Measurements from ENCODE around the gene EVC. TPM values are rescaled to one million over a fixed set of nuclear protein-coding genes. Genes with fewer than 3 reads are reported as not detected.

The EVC gene
- total RNA-seq, 1 experiment from 2014 or later = not detected

GRCh38 chr4:5798946-5799345 is 87.9 kb downstream of the EVC start:
- Mint-ChIP-seq H3K27ac (ENCODE audit: unreplicated experiment) (no peak overlapping the region), H3K4me1 (ENCODE audit: low read depth, unreplicated experiment) (no peaks in the 10 kb centered on the region), H3K9me3 (ENCODE audit: unreplicated experiment) (no peaks in the 10 kb centered on the region), H3K27me3 (ENCODE audit: insufficient read depth, unreplicated experiment) (peaks cover 3% of the 10 kb centered on the region), H3K36me3 (ENCODE audit: insufficient read depth, unreplicated experiment) (no peaks in the 10 kb centered on the region), H3K4me3 (ENCODE audit: unreplicated experiment) (no peak overlapping the region)
- no peak for DNase-seq
- Histone ChIP-seq H3K4me1 (no peaks in the 10 kb centered on the region), H3K4me3 (ENCODE audit: low read depth, low read length) (no peak overlapping the region), H3K36me3 (ENCODE audit: control insufficient read depth, insufficient read depth, low read length) (no peaks in the 10 kb centered on the region), H3K27me3 (replicated peaks; ENCODE audit: control insufficient read depth, insufficient read depth, low read length) (no peaks in the 10 kb centered on the region), H3K9me3 (0 out of 2 replicates have a peak, but pooled peaks cover 3% of the 10 kb centered on the region)
- intact Hi-C loops (cut with micrococcal nuclease; ENCODE audit: unreplicated experiment) = no loop called here
- CTCF ChIA-PET = interaction anchor here (1.6 kb wide), 1 partner anchor 14 kb away, joined by 4 read pairs; no protein-coding TSS in a partner anchor
- no TSS peak for BruUV-seq (replicated peaks)
- POLR2A ChIA-PET = no interaction called here
- TF ChIP-seq CTCF (IDR thresholded peaks at IDR 0.05; ENCODE audit: insufficient read depth in 1 of 2, low read depth in 1 of 2, low read length in 1 of 2, severe bottlenecking in 1 of 2, unreplicated experiment in 1 of 2) = no peak

- DNase-seq = no peak
- no TSS peak for BruUV-seq (replicated peaks)
- POLR2A ChIA-PET = no interaction called here
- intact Hi-C loops (cut with micrococcal nuclease; ENCODE audit: unreplicated experiment) = no loop called here
- Mint-ChIP-seq H3K36me3 (ENCODE audit: insufficient read depth, unreplicated experiment) (no peaks in the 10 kb centered on the region), H3K4me3 (ENCODE audit: unreplicated experiment) (no peak overlapping the region), H3K27me3 (ENCODE audit: insufficient read depth, unreplicated experiment) (peaks cover 3% of the 10 kb centered on the region), H3K9me3 (ENCODE audit: unreplicated experiment) (no peaks in the 10 kb centered on the region), H3K4me1 (ENCODE audit: low read depth, unreplicated experiment) (no peaks in the 10 kb centered on the region), H3K27ac (ENCODE audit: unreplicated experiment) (no peak overlapping the region)
- Histone ChIP-seq H3K27me3 (replicated peaks; ENCODE audit: control insufficient read depth, insufficient read depth, low read length) (no peaks in the 10 kb centered on the region), H3K36me3 (ENCODE audit: control insufficient read depth, insufficient read depth, low read length) (no peaks in the 10 kb centered on the region), H3K4me3 (ENCODE audit: low read depth, low read length) (no peak overlapping the region), H3K4me1 (no peaks in the 10 kb centered on the region), H3K9me3 (0 out of 2 replicates have a peak, but pooled peaks cover 3% of the 10 kb centered on the region)
- no peak for TF ChIP-seq CTCF (IDR thresholded peaks at IDR 0.05; ENCODE audit: insufficient read depth in 1 of 2, low read depth in 1 of 2, low read length in 1 of 2, severe bottlenecking in 1 of 2, unreplicated experiment in 1 of 2)
- CTCF ChIA-PET = interaction anchor here (1.6 kb wide), 1 partner anchor 14 kb away, joined by 4 read pairs; no protein-coding TSS in a partner anchor
Measured at GRCh38 chr4:5799406-5799805, 88.4 kb downstream of the EVC start.

GRCh38 chr4:5800496-5800895 is 89.5 kb downstream of the EVC start:
- DNase-seq = no peak
- no TSS peak for BruUV-seq (replicated peaks)
- H3K9me3 ChIP-seq = no peaks in the 10 kb centered on the region
- Mint-ChIP-seq H3K4me1 (ENCODE audit: low read depth, unreplicated experiment) (no peaks in the 10 kb centered on the region), H3K36me3 (ENCODE audit: insufficient read depth, unreplicated experiment) (no peaks in the 10 kb centered on the region), H3K27ac (ENCODE audit: unreplicated experiment) (no peak overlapping the region), H3K4me3 (ENCODE audit: unreplicated experiment) (no peak overlapping the region), H3K9me3 (ENCODE audit: unreplicated experiment) (no peaks in the 10 kb centered on the region), H3K27me3 (ENCODE audit: insufficient read depth, unreplicated experiment) (peaks cover 3% of the 10 kb centered on the region)
- ChIA-PET POLR2A (no interaction called here), CTCF (interaction anchor here (0.6 kb wide), 1 partner anchor 181 kb away, joined by 3 read pairs; no protein-coding TSS in a partner anchor)
- TF ChIP-seq CTCF (IDR thresholded peaks at IDR 0.05; ENCODE audit: insufficient read depth in 1 of 2, low read depth in 1 of 2, low read length in 1 of 2, severe bottlenecking in 1 of 2, unreplicated experiment in 1 of 2) = no peak
- no peaks in the 10 kb centered on the region for H3K4me1 ChIP-seq
- H3K36me3 ChIP-seq (ENCODE audit: control insufficient read depth, insufficient read depth, low read length) = no peaks in the 10 kb centered on the region
- intact Hi-C loops (cut with micrococcal nuclease; ENCODE audit: unreplicated experiment) = no loop called here
- H3K4me3 ChIP-seq (ENCODE audit: low read depth, low read length) = no peak overlapping the region
- H3K27me3 ChIP-seq (replicated peaks; ENCODE audit: control insufficient read depth, insufficient read depth, low read length) = no peaks in the 10 kb centered on the region

All from Caco-2 (cell line).